CD4-positive, alpha-beta T cell treated with Interleukin-21 for 1 hour (primary cell): ENCODE measurements around the gene ZFYVE21.

ENCODE experiments used
- DNase-seq: peaks from one replicate; pipeline ENCODE4 v3.0.0-alpha.2; 2020

The ZFYVE21 gene

DNA sequence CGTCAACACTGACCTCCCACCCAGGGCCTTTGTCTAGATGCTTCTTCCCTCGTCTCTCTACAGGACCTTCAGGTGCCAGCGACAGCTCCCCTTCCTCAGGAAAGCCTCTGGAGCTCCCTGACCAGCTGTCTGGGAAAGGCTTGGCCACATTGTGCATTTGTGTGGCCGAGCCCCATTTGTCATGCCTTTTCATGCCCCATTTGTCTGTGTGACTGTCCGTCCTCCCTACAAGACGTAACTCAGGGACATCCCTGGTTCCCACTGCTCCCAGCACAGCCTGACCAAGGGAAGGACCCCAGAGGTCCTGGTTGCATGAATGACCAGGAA, 23.8 kb downstream of the ZFYVE21 start:
- no peak for DNase-seq

- no peak for DNase-seq
Observed at GRCh38 chr14:103739793-103740501, 24.3 kb downstream of the ZFYVE21 start.

DNA sequence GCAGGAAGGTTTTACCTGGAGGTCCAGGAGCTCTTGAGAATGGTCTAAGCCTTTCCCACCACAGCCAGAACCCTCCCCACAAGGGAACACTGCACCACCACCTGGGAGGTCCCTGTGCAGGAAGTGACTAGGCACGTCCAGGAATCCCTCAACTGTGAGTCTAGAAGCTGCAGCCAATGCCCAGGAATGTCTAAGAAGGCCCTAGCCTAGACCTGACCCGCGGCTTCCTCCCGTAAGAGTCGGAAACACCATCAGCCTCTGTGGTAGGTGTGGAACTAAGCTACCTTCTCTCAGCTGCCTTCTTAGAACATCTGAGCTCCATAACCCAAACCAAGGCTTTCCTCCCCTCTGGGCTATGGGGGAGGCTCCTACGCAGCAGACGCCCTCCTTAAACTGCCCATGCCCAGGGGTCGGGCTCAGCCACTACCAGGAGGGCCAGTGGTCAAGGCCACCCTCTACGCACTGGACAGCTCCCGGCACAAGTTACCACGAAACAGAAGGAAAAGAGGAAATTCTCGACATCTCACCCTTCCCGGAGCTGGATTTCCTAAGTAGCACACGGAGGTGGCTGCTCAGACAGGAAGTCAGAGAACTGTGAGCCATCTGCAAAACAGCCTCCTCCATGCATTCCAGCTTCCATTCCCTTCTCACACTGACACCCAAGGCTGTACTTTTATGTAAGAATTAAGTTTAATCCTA, 25.5 kb downstream of the ZFYVE21 start:
- no peak for DNase-seq

DNA sequence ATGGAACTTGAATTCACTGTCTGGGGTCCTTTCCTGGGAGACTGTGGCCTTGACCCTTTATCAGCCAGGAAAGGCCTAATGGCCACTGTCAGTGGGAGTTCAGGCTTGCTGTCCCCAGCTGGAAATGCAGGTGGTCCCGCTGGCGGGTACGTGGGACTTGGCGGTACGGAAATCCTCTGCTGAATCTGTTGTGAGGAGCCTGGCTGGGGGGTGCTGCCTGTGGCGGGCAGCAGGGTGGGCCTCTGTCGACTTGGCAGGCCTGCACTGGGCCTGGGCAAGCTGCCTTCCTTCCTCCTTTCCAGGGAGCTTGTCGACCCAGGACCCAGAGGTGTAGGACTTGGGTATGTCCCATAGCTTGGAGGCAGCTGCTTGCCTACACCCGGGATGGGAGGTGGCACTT, 26.3 kb downstream of the ZFYVE21 start:
- DNase-seq: no peak

GRCh38 chr14:103742499-103743255, 27.1 kb downstream of the ZFYVE21 start:
- no peak for DNase-seq

GRCh38 chr14:103743691-103744090, 28.1 kb downstream of the ZFYVE21 start:
- DNase-seq: no peak

DNA sequence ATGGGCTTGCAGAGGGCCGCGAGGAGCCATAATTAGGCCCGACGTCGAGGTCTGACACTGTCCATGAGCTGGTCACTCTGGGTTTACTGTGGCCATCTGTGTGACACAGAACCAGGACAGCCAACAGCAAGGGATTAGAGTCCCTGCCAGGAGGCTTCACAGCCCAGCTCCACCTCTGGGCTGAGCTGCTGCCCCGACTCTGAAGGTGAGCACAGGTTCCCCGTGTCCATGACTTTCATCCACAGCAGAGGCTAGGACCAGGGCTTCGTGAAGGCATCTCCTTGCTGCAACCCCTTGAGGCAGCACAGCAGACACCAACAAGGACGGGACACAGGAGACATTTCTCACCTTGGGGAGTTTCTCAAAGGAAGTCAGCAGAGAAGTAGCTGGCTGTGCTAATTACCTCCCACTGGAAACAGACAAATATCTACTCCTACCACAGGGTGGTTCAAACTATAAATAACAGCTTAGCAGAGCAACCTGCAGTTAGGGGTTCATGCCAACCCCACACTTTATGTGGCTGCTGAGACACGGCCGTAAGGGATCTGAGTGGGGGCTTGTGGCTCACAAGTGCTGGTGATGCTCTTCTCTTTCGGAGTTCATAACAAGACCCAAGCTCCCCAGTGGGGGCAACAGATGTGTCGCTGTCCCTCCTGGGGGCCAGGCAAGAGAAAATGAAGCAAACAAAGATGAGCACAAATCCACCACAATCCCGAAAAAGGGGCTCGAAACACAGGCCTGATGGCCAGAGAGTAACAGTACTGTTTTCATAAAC, 29.2 kb downstream of the ZFYVE21 start:
- DNase-seq: no peak

GRCh38 chr14:103745424-103745823, 29.8 kb downstream of the ZFYVE21 start:
- no peak for DNase-seq

- DNase-seq: no peak
Observed at GRCh38 chr14:103746701-103747100, 31.1 kb downstream of the ZFYVE21 start.

DNA sequence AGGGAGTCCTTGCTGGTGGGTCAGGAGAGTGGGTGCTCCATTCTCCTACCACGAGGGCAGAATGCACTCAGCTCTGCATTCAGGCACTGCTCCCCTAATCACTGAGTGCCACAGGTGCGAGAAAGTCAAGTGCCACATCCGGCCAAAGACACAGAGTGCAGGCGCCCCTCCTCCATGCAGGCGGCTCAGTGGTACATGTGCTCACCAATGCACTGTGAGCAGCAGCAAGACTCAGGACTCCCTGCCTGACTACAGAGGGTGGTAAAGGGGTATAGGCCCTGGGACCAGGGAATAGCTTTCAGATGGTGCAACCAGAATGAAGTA, 32.9 kb downstream of the ZFYVE21 start:
- DNase-seq: peak; percentile 54

GRCh38 chr14:103749452-103749851, 33.8 kb downstream of the ZFYVE21 start:
- DNase-seq: no peak

DNA sequence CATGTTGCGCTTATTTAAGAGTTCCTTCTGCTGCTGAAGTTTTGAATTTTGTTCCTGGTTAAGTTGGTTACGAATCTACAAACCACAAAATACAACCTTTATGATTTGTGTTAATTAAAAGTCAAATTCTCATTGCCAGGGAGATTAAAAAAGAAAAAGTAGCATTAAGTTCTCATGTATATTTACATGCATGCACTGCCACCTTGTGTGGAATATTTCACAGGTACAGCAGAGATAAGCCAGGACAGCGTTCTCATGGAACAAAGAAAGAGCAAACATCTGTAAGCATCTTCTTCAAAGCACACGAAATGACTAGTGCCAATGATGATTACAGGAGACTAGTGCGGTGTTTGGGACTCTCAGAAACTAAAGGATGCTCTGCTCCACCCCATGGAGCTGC, 34.2 kb downstream of the ZFYVE21 start:
- DNase-seq: no peak

DNA sequence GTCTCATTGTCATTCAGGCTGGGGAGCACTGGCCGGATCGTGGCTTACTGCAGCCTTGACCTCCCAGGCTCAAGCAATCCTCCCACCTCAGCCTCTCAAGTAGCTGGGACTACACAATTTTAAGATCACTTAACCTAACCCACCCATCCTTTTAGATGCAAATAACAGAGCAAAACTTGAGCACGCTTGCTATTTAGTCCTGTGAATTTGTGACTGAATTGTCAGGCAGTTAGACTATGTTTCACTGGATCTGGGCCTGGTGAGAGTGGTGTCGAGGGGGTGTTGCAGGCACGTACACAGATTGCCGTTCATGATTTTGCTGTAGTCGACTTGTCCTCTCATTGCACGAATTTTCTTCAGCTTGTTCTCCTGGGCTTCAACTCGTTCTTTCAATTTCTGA, 38.2 kb downstream of the ZFYVE21 start:
- DNase-seq: no peak

DNA sequence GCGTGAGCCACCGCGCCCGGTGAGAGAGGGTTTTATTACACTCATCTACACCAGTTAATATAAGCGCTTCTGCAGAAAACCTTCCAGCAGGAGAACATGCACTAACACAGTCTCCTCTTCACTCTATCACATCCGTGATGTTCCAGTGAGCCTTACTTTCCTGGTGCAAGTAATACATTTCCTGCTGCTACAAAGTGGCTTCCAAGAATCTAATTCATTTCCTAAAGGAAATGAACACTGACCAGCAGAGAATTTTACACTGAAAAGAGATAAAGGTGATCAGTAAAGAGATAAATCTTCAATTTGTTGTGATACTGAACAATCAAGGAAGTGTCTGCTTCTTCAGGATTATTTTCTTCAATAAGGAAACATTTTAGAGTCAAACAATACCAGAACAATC, 39.5 kb downstream of the ZFYVE21 start:
- no peak for DNase-seq

DNA sequence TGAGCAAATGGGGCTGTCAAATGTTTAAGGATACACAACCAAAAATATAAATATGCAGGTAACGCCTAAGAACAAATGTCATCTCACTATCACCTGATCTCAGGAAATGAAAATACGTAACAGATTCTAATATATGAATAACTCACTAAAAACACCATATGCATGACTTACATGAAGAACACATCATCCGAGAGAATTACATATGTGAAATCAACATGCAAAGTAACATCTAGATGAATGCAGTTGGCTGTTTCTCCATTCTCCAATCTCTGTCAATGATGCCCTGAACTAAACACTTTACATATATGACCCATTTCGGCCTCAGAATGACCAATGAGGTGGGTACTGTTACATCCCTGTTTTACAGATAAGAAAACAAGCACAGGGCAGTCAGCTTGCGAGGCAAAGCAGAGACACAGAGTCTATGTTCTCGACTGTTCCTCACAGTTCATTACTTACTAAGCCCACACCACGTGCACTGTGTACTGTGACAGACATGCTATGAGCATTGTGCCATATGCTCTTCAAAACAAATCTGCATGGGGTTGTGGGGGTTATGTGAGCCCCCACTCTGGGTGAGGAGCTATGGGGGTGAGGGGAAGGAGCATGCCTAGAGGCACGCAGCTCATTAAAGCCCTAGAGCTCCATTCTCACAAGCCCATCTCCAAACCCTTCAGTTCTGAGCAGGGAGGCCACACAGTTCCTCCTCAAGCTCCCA, 42.6 kb downstream of the ZFYVE21 start:
- DNase-seq: no peak

GRCh38 chr14:103762036-103762435, 46.4 kb downstream of the ZFYVE21 start:
- no peak for DNase-seq

GRCh38 chr14:103762541-103762940, 46.9 kb downstream of the ZFYVE21 start:
- DNase-seq: no peak

- no peak for DNase-seq
Observed at GRCh38 chr14:103763730-103764488, 48.3 kb downstream of the ZFYVE21 start.

DNA sequence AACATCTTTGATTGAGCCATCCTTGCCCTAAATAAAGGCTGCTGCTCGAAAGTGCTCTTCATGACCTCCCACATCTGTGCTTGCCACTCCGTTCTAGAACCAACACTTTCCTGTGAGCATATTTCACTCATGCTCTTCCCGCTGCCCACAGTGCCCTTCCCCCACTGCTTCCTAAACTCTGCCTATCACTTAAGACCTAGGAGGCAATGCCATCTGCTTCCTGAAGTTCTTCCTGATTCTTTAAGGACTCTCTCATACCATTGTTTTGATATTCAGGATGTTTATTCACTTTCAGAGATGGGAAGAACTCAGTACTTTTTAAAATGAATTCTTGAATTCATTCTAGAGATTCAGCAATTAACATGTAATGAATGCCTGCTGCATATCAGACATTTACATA, 49.9 kb downstream of the ZFYVE21 start:
- DNase-seq: no peak

DNA sequence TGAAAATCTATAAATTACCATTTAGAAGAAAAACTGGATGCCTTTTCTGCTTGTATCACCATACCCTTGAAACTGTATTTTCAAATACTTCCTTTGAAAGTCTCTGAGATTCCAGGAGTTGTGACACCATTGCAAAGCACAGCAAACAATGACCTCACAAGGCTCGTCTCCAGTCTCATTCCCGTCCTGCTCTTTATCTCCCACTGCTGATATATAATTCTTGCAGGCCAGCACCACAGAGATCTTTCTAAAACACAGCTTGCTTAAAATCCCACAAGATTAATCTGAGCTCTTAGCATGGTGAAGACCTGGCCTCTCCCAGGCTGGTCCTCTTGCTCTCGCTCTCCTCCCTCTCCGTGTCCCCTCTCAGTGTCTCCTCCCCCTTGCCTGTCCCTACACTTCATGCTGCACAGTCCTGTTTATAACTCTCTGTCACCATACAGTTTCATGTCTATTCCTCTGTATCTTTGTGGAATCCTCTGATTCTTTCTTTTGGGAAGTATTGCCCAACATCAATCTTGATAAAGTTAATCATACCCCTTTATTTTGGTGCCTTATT, 51.8 kb downstream of the ZFYVE21 start:
- no peak for DNase-seq

- DNase-seq: no peak
Observed at GRCh38 chr14:103770500-103770899, 54.9 kb downstream of the ZFYVE21 start.

DNA sequence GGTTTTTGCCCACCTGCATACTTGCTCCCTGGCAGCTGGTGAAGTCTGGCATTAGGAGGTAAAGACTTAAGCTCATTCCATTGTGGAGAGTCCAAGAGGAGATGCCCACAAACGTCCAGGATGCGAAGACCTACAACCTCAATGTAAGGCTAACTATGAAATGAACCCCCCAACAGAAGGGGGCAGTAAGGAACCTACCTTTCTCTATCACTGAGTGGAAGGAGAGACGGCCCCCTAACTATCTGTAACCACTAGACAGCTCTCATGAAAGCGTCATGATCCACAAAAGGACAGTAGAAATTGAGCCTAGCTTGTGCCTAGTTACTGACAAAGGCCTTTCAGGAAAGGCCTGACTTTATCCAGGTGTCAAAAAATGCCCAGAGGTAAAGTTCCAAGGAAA, 55.3 kb downstream of the ZFYVE21 start:
- no peak for DNase-seq
